Tibial nerve (tissue), 4 donors: Measurements from ENCODE around the gene CCDC150. TPM values are rescaled to one million over a fixed set of nuclear protein-coding genes. Genes with fewer than 3 reads are reported as not detected.

Experiments used
- DNase-seq, 2 donors: peaks; one replicate each; pipeline ENCODE4 v3.0.0-alpha.2; 2019; ENCODE audit warnings: low spot score in 2 of 2
- H3K27ac ChIP-seq, 4 donors: fragments of 200-600 bp; sonication (generic) in 3 of 4; one replicate each; pipeline ENCODE4 v1.5.1; 2017 to 2019; ENCODE audit warnings: mild to moderate bottlenecking in 1 of 4
- H3K27me3 ChIP-seq, 2 donors: fragments of 200-600 bp; sonication (generic) in 1 of 2; one replicate each; pipeline versions ENCODE4 v1.5.1 to v1.6.0; 2017 to 2019
- H3K36me3 ChIP-seq, 3 donors: fragments of 200-600 bp; sonication (generic); one replicate each; pipeline ENCODE4 v1.5.1; 2018 to 2019
- H3K4me1 ChIP-seq, 4 donors: fragments of 200-600 bp; sonication (generic) in 3 of 4; one replicate each; pipeline ENCODE4 v1.5.1; 2017 to 2019
- H3K4me3 ChIP-seq, 4 donors: fragments of 200-600 bp; sonication (generic) in 3 of 4; one replicate each; pipeline ENCODE4 v1.5.1; 2017 to 2019; ENCODE audit warnings: mild to moderate bottlenecking in 1 of 4, moderate library complexity in 1 of 4
- H3K9me3 ChIP-seq, 4 donors: fragments of 200-600 bp; sonication (generic) in 3 of 4; one replicate each; pipeline ENCODE4 v1.5.1; 2017 to 2019
- EP300 ChIP-seq, 2 donors: sonication (generic); formaldehyde crosslinking; IDR thresholded peaks; one replicate each; pipeline ENCODE4 v1.6.1; 2017; ENCODE audit warnings: antibody characterized with exemption in 2 of 2, mild to moderate bottlenecking in 1 of 2
- POLR2A ChIP-seq, 2 donors: fragments of 450-650 bp; IDR thresholded peaks; one replicate each; pipeline ENCODE4 v1.6.1; 2017; ENCODE audit warnings: antibody characterized with exemption in 2 of 2, mild to moderate bottlenecking in 2 of 2, moderate library complexity in 2 of 2
- WGBS, 2 donors: methylation state at CpG; one replicate each; pipeline ENCODE4 v1.1.5; 2018; 5-methylcytosine and 5-hydroxymethylcytosine counted together
- total RNA-seq, 4 donors: library from RNA; depleted of rRNA; stranded (reverse); fragments of >200 nt; gene quantifications; one replicate each; pipeline ENCODE4 v1.1.0, GENCODE V29; 2016
- TF ChIP-seq, protein P1 (sequence below), 5 experiments: fragments of 200-600 bp in 3 of 5; fragments of 450-650 bp in 2 of 5; sonication (generic) in 3 of 5; IDR thresholded peaks; one replicate each; pipeline ENCODE4 v1.5.1; 2016 to 2019; ENCODE audit warnings: antibody characterized with exemption in 5 of 5, mild to moderate bottlenecking in 3 of 5, moderate library complexity in 2 of 5

Gene CCDC150
- total RNA-seq, 4 donors from 2014 or later, result 1.8 to 3.5 (median 2.5) TPM

DNA sequence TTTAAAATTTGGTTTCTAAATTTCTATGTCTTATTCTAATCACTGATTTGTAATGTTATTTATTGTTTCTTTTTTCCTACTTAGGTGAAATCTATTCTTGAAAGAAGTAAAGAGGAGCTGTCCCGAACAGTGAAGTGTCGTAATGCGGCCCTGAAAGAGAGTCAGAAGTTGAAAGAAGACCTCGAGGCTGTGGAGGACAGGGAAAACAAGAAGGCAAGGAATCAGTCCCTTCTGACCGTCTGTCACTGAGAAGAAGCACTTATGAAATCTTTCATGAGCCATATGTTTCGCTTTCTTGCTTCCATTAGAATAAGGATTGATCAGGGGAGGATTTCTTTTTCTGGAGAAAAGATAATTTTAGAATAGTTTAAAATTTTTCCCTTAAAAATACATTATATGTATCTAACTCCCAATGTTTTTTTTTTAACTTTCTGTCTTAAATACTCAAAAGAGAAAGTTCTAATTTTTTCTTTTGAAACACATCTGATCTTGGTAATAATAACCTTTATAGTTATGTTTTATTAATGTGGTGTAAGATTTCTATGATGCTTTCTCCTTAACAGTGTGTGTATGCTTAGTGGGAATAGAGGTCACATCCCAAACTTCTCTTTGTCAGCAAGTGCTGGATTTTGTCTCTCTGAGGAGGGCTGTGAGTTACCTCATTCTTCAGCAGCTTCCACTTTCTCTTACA, 79.0 kb downstream of the CCDC150 start:
- H3K4me3 ChIP-seq, result no peak overlapping the region
- no peaks in the 10 kb centered on the region for H3K36me3 ChIP-seq
- no peak for DNase-seq
- TF ChIP-seq, protein P1, sequence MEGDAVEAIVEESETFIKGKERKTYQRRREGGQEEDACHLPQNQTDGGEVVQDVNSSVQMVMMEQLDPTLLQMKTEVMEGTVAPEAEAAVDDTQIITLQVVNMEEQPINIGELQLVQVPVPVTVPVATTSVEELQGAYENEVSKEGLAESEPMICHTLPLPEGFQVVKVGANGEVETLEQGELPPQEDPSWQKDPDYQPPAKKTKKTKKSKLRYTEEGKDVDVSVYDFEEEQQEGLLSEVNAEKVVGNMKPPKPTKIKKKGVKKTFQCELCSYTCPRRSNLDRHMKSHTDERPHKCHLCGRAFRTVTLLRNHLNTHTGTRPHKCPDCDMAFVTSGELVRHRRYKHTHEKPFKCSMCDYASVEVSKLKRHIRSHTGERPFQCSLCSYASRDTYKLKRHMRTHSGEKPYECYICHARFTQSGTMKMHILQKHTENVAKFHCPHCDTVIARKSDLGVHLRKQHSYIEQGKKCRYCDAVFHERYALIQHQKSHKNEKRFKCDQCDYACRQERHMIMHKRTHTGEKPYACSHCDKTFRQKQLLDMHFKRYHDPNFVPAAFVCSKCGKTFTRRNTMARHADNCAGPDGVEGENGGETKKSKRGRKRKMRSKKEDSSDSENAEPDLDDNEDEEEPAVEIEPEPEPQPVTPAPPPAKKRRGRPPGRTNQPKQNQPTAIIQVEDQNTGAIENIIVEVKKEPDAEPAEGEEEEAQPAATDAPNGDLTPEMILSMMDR (IDR thresholded peaks at IDR 0.05), result no peak
- TF ChIP-seq POLR2A (IDR thresholded peaks at IDR 0.05) (no peak), EP300 (IDR thresholded peaks at IDR 0.05) (no peak)
- H3K4me1 ChIP-seq, result peaks cover 0 to 10% (median 0%) of the 10 kb centered on the region in 4 donors
- 69 to 71% methylated on average over 6 of the region's 6 CpGs for WGBS, 2 donors
- no peak overlapping the region for H3K27ac ChIP-seq
- H3K27me3 ChIP-seq, result no peaks in the 10 kb centered on the region
- no peaks in the 10 kb centered on the region for H3K9me3 ChIP-seq

DNA sequence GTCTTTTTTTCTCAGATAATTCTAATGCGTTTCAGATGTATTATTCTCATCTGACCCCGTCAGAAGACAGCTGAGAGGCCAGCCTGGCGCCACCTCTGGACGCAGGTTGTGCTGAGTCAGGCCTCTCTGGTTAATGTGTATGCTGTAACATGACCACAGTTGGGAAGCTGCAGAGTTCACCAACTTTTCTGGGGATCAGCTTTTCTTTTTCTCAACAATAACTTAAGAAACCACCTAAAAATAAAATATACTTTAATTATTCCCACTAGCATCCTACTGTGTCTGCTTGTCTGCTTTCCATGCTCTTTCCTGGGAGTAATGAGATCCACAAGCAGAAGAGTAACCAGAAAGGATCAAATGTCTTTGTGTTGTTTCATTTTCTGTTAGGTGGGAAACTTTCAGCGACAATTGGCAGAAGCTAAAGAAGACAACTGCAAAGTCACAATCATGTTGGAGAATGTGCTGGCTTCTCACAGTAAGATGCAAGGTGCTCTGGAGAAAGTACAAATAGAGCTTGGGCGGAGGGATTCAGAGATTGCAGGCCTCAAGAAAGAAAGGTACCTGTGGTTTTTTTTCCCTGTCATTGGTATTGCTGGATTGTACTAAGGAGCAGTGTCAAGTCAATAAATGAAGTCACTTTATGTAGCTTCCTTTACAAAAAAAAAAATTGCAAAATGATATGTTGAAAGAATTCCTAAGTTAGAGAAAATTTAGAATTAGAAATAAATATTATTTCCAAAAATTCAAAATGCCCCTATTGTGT, 79.8 kb downstream of the CCDC150 start:
- Histone ChIP-seq H3K27me3 (no peaks in the 10 kb centered on the region), H3K9me3 (no peaks in the 10 kb centered on the region), H3K27ac (no peak overlapping the region), H3K4me3 (no peak overlapping the region), H3K36me3 (no peaks in the 10 kb centered on the region), H3K4me1 (peaks cover 0 to 10% (median 0%) of the 10 kb centered on the region in 4 donors)
- WGBS, 2 donors, result 50 to 55% methylated on average over 6 of the region's 6 CpGs
- TF ChIP-seq EP300 (IDR thresholded peaks at IDR 0.05) (no peak), POLR2A (IDR thresholded peaks at IDR 0.05) (no peak)
- TF ChIP-seq, protein P1 (IDR thresholded peaks at IDR 0.05), result no peak
- DNase-seq, result peak; percentile 18 to 19

DNA sequence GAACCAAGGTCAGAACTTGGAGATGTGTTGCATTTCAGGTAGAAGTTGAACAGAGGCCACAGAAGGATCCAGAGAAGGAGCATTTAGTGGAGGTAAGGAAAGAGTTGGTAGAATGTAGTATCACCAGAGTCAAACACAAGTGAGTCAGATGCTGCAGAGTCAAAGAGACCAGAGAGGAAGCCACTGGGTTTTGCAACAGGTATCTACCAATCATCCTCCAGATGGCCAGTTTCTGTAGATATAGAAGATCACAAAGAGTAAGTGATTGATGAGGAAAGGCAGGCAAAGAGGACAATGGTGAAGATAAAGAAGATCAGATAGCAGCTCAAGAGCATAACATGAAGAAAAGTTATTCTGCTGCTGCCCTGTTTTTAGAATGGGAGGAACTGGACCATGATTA, 84.1 kb downstream of the CCDC150 start:
- TF ChIP-seq, protein P1 (IDR thresholded peaks at IDR 0.05), result no peak
- TF ChIP-seq EP300 (IDR thresholded peaks at IDR 0.05) (no peak), POLR2A (IDR thresholded peaks at IDR 0.05) (no peak)
- Histone ChIP-seq H3K36me3 (no peaks in the 10 kb centered on the region), H3K27me3 (no peaks in the 10 kb centered on the region), H3K9me3 (no peaks in the 10 kb centered on the region), H3K4me1 (peaks cover 0 to 8% (median 2%) of the 10 kb centered on the region in 4 donors), H3K4me3 (no peak overlapping the region), H3K27ac (no peak overlapping the region)
- no peak for DNase-seq

DNA sequence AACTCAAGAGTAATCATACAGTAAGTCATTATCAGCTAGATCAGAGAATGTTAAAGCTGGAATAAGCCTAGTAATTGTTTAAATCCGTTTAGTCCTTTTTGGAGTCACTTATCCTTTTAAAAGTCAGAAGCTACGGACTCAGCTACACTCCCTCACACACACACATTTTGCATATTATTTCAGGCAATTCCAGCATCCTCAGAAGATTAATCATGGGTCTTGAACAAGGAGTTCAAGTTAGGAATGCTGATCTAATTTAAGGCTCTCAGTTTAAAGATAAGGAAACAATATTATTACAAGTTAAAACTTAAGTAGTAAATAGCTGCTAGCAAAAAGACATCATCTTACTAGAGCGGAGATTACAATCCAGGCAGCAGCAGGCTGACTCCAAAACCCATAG, 85.7 kb downstream of the CCDC150 start:
- H3K27me3 ChIP-seq, result no peaks in the 10 kb centered on the region
- H3K4me3 ChIP-seq, result no peak overlapping the region
- H3K4me1 ChIP-seq, result peaks cover 0 to 4% (median 0%) of the 10 kb centered on the region in 4 donors
- no peaks in the 10 kb centered on the region for H3K9me3 ChIP-seq
- 56 to 65% methylated on average over 3 of the region's 3 CpGs for WGBS, 2 donors
- no peak for TF ChIP-seq EP300 (IDR thresholded peaks at IDR 0.05)
- no peak for TF ChIP-seq POLR2A (IDR thresholded peaks at IDR 0.05)
- TF ChIP-seq, protein P1 (IDR thresholded peaks at IDR 0.05), result no peak
- no peak overlapping the region for H3K27ac ChIP-seq
- H3K36me3 ChIP-seq, result no peaks in the 10 kb centered on the region
- DNase-seq, result no peak

DNA sequence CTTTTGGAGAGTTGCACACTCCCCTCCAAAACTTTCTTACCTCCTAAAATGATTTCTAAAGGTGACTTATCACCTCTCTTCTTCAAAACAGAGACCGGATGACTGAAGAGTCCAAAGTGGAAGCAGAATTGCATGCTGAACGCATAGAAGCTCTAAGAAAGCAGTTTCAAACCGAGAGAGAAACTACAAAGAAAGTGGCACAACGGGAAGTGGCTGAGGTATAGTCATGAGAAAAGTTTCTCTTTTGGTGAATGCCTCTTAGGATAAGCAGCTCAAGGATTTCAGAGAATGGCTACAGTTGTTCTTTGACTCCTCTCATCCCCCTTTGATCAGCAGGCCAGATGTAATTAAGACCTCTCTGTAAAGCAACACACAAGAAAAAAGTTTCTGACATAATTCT, 86.4 kb downstream of the CCDC150 start:
- Histone ChIP-seq H3K27me3 (no peaks in the 10 kb centered on the region), H3K9me3 (no peaks in the 10 kb centered on the region), H3K27ac (no peak overlapping the region), H3K4me1 (peaks cover 0 to 4% (median 0%) of the 10 kb centered on the region in 4 donors), H3K36me3 (no peaks in the 10 kb centered on the region), H3K4me3 (no peak overlapping the region)
- WGBS, 2 donors, result 86 to 92% methylated on average over 4 of the region's 4 CpGs
- TF ChIP-seq, protein P1 (IDR thresholded peaks at IDR 0.05), result no peak
- TF ChIP-seq EP300 (IDR thresholded peaks at IDR 0.05) (no peak), POLR2A (IDR thresholded peaks at IDR 0.05) (no peak)
- no peak for DNase-seq
